Erythroblast (primary cell): ENCODE data around the gene SPPL2B.

Experiments
- GATA1 ChIP-seq: IDR thresholded peaks from 2 replicates; pipeline ENCODE4 v1.6.1; 2011; ENCODE audit warnings: low read depth, mild to moderate bottlenecking, control low read depth, low read length, moderate library complexity
- POLR2A ChIP-seq: IDR thresholded peaks from 2 replicates; pipeline ENCODE4 v1.6.1; 2011; ENCODE audit warnings: mild to moderate bottlenecking, low read length

GRCh38 chr19:2338751-2339643 lies 10.5 kb downstream of the SPPL2B start:
- TF ChIP-seq POLR2A (no peak), GATA1 (no peak)
